Stimulated activated CD4-positive, alpha-beta T cell treated with anti-CD3 and anti-CD28 coated beads, TNF-alpha, amount 100 ng/mL, for 4 hours (primary cell): ENCODE results near the gene PLA2G4C.
A peak's percentile ranks its signal among the peaks of the same experiment; 100 is the strongest.
"Not testable (repeated sequence)": the region's sequence is repeated elsewhere in the genome, so short reads cannot be mapped to it uniquely, and the experiment has no call there.

Source experiments
- DNase-seq, 3 experiments: peaks; one replicate each; pipeline ENCODE4 v3.0.0-alpha.2; 2020; ENCODE audit warnings: low read depth in 3 of 3

The PLA2G4C gene

DNA sequence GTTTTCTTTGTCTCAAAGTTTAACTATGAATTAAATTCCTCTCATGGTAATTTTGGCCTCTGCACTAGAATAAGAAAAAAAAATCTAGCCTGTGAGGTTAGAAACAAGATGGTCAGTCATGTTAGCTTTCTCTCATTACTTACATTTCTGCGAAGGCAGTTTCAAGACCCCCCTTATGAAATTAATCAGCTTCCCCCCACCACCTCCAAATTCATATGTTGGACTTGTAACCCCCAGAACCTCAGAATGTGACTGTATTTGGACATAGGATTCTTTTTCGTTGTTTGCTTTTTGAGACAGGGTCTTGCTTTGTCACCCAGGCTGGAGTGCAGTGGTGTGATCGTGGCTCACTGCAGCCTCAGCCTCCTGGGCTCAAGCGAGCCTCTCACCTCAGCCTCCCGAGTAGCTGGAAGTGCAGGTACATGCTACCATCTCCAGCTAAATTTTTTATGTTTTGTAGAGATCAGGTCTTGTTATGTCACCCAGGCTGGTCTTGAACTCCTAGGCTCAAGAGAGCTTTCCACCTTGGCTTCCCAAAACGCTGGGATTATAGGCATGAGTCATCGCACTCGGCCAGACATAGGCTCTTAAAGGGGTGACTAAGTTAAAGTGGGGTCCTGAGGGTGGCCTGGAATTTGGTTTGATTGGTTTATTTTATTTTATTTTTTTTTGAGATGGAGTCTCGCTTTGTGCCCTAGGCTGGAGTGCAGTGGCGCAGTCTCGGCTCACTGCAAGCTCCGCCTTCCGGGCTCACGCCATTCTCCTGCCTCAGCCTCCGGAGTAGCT, 1.4 kb downstream of the PLA2G4C start:
- DNase-seq, result no peak

DNA sequence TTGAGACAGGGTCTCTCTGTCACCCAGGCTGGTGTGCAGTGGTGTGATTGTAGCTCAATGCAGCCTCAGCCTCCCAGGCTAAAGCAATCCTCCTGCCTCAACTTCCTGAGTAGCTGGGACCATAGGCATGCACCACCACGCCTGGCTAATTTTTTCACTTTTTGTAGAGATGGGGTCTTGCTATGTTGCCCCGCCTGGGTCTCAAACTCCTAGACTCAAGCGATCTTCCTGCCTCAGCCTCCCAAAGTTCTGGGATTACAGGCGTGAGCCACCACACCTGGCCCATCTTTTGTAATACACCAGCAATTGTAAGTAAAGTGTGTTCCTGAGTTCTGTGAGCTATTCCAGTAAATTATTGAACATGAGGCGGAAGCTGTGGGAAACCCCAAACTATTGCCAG, 6.7 kb downstream of the PLA2G4C start:
- DNase-seq, result no peak

DNA sequence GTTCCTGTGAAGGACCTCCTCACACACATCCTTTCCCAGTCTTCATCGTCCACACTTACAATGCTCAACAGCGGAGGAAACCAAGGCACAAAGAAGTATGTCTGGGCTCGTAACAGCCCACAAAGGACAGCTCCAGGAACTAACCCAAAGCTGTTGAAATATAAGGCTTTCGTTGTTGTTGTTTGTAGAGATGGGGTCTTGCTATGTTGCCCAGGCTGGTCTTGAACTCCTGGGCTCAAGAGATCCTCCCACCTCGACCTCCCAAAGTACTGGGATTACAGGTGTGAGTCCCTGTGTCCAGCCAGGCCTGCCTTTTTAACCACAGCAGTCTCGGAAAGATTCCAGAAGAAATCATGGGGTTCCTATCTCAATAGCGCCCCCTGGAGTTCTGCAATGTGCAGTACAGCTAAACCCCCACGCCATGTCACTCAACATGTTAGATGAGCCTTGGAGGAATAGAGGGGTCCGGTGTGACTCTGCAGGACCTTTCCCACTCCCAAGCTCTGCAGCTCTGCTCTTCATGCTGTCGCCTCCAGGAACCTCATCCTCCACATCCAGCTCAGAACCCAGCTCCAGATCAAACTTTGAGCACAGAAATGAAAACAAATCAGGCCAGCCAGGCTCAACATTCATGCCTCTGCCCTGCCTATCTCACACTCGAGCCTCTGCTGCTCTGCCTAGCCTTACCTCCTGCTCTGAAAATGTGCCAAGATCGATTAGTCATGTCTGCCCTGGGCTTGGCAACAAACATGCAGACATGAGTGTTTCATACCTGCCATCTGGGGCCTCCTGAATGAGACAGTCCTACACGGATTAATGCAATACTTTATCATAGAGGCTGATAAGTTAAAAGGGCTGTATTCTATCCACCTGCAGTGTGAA, 7.5 kb downstream of the PLA2G4C start:
- peak in 1 of 3 experiments; percentile 18 for DNase-seq

GRCh38 chr19:48095612-48096175, 14.9 kb downstream of the PLA2G4C start:
- DNase-seq, result no peak

- no peak for DNase-seq
Measured at GRCh38 chr19:48094855-48095203, 15.8 kb downstream of the PLA2G4C start.

GRCh38 chr19:48094129-48094854, 16.3 kb downstream of the PLA2G4C start:
- no peak for DNase-seq

DNA sequence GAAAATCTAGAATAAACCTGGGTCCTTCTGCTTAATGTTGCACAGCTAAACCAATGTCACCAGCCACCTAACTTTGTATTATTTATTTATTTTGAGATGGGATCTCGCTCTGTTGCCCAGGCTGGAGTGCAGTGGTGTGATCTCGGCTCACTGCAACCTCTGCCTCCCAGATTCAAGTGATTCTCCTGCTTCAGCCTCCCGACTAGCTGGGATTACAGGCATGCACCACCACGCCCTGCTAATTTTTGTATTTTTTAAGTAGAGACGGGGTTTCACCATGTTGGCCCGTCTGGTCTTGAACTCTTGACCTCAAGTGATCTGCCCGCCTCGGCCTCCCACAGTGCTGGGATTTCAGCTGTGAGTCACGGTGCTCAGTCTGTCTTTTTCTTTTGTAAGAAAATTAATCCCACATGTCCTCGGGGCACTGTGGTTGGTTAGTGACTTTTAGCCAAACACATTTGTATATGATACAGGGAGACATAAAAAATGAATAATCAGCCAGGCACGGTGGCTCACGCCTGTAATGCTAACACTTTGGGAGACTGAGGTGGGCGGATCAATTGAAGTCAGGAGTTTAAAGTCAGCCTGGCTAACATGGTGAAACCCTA, 19.4 kb downstream of the PLA2G4C start:
- not testable (repeated sequence) for DNase-seq

DNA sequence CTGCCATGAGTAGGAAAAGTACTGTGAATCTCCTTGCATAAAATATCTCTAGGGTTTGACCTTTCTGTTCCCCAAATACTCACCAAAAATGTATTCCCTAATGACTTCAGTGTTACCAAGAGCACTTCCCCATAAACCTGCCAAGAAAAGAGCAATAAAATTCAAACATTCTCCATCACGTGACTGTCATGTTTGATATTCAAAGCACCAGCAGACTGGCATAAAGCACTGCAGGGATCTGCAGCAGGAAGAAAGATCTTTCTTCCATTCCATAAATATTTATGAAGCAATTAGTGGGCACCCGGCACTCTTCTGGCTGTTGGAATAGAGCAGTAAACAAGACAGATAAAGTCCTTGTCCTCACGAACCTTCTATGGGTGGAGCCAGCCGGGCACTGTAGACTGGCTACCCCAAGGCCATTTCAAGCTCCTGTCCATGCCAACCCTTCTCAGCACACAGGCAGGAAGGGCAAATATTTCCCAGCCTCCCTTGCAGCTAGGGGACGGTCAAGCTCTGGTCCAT, 20.3 kb downstream of the PLA2G4C start:
- no peak for DNase-seq

DNA sequence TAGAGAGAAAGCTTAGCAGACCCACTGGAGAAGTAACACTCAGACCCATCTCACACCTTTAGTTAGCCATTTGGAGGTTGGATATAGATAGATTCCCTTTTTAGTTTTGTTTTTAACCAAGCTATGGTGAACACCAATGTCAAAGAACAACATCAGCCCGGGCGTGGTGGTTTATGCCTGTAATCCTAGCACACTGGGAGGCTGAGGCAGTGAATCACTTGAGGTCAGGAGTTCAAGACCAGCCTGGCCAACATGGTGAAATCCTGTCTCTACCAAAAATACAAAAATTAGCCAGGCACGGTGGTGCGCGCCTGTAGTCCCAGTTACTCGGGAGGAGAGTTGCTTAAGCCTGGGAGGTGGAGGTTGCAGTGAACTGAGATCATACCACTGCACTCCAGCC, 21.6 kb downstream of the PLA2G4C start:
- DNase-seq, result not testable (repeated sequence)

DNA sequence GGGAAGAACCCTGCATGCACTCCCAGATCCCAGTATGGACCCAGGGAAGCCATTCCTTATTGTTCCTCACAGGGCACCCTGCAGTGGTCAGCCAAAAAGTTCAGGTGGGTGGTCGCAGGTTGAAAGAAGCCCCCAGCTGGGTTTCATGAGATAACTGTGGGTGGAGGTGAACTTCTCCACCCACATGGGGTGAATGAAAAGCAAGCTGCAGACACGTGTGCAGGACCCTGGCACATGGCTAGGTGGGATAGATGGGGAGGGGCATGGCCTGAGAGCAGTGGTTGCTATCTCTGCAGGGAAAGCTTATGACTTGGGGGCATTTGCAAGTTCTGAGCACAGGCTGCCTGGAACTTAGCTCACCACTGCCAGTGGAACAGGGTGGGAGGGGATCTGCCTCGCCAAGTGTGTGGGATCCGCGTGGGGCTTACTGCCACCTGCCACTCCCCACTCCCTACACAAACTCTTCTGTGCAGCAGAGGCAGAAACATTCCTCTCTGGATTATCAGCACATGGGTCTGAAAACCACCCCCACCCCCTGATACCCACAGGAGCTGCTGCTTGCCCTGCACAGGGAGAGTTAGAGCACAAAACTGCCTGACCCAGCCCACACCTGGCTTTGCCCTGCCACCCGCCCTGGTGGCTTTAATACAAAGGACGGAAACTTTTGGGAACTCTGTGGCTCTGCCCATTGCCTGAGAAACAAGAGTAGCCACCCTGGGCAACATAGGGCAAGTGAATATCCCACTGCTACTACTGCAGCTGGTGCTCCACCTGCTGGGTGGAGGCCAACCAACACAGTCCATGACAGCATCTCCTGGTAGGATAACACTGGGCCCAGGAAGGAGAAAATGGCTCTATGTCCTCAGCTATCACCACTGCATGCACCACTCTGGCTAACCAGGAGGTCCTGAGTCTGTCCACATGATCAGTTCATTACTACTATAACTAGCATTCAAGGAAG, 24.4 kb downstream of the PLA2G4C start:
- DNase-seq, result no peak

GRCh38 chr19:48085076-48085475, 25.5 kb downstream of the PLA2G4C start:
- no peak for DNase-seq

- no peak for DNase-seq
Measured at GRCh38 chr19:48081106-48081505, 29.5 kb downstream of the PLA2G4C start.

GRCh38 chr19:48070177-48070769, 40.3 kb downstream of the PLA2G4C start:
- DNase-seq, result not testable (repeated sequence)

GRCh38 chr19:48069435-48069834, 41.2 kb downstream of the PLA2G4C start:
- no peak for DNase-seq

GRCh38 chr19:48064509-48064908, 46.1 kb downstream of the PLA2G4C start:
- DNase-seq, result no peak

DNA sequence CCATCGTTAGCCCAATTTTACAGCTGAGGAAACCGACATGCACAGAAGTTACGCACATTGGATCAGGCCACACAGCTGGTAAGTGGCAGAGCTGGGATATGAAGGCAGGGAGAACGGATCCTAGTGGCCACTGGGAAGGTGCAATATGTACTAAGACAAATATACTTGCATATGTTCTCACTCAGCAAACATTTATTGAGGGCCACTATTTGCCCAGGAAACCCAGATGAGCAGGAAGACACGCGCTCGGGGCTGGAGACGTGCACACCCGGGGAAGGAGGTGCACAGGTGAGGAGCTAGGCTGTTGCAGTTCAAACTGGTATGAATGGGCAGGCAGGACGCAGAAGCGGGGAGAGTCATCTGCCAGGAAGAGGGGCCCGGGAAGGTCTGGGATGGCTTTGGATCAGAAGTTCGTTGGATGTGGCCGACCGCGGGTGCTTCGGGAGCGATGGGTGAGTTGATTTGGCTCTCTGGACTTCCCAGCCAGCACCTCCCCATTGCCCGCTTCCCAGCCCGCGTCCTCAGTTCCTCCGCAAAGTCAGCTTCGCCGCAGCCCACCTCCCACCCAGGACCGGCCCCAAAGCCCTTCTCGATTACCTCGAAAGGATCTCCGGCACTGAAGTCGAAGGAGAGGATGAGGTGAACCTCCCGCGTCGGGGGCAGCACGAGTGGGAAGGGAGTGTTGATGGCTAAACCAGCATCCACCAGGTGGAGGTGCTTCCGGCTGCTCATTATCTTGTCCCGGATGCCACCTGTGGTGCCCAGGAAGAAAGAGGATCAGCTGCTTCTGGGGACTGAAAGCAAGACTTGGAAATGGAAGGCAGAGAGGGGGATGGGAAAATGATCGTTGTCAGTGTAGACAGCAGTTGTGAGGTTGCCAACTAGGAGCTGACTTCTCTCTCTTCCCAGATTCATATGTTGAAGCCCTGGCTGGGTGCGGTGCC, 48.9 kb downstream of the PLA2G4C start:
- no peak for DNase-seq

GRCh38 chr19:48060381-48060780, 50.2 kb downstream of the PLA2G4C start:
- DNase-seq, result no peak

GRCh38 chr19:48059331-48059730, 51.3 kb downstream of the PLA2G4C start:
- DNase-seq, result no peak

- DNase-seq, result no peak
Measured at GRCh38 chr19:48053856-48054255, 56.8 kb downstream of the PLA2G4C start.
